Measurements from ENCODE around the gene GRK1.
"Not testable (repeated sequence)": the region's sequence is repeated elsewhere in the genome, so short reads cannot be mapped to it uniquely, and the experiment has no call there.

GRK1 gene

GRCh38 chr13:113666951-113667701 lies at the start of gene GRK1:
TSS of gene GRK1 (plus strand) at chr13:113667219. CDS start at chr13:113667387, 168 bp downstream.
- DNase-seq (ENCODE audit: low read depth in 2 of 2): no peak

GRCh38 chr13:113617961-113618360 lies 49.1 kb upstream of the GRK1 start:
- DNase-seq (ENCODE audit: low read depth in 2 of 2): no peak

- DNase-seq (ENCODE audit: low read depth in 2 of 2): no peak
These were observed 48.6 kb upstream of the GRK1 start for GRCh38 chr13:113618455-113618854.

DNA sequence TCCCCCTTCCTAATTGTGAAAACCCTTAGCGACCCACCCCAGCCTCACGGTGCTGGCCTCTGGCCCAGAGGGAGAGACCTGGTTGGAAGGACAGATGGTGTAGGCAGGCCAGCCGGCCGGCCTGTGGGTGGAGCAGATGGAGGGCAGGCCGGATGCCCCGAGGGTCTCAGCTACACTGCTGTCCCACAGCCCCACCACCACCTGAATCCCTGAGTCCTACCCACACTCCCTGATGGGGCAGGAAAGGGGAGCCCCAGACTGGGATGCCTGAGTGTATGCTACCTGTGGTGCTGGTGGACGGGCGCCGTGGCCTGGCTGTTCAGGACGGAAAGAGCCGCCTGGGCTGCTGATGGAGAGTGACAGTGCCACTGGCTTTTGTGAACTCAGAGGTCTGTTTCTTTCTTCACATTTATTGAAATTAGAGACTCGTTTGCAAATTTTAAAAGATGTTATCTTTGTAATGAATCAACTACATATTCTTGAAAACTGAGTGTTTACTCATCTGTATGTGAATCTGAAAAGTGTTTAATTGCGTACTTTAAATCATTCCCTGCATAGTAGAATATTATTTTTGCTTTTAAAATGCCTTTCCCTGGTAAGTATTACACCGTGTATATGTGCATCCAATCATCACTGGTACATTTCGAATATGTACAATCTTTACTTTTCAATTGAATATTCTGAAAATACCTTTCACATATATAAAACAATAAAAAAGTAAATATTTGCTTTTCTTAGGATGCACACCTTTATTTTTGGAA lies 46.8 kb upstream of the GRK1 start:
- no peak for DNase-seq (ENCODE audit: low read depth in 2 of 2)

DNA sequence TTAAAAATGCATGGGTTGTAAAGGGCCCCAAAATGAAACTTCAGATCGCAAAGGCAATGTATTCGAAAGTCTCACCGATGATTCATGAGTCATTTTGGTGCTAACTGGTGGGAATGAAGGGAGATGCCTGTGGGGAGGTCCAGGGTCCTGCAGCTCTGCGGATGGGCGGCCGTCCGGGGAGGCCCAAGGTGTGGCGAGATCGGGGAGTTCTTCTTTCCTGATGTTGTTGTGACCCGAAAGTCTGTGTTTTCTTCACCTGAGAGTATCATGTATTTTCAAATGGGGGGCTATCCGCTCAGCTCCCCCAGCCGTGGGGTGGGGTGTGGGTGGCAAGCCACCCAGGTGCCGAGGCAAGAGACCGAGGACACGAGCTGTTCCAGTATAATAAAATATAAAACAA lies 46.0 kb upstream of the GRK1 start:
- no peak for DNase-seq (ENCODE audit: low read depth in 2 of 2)

DNA sequence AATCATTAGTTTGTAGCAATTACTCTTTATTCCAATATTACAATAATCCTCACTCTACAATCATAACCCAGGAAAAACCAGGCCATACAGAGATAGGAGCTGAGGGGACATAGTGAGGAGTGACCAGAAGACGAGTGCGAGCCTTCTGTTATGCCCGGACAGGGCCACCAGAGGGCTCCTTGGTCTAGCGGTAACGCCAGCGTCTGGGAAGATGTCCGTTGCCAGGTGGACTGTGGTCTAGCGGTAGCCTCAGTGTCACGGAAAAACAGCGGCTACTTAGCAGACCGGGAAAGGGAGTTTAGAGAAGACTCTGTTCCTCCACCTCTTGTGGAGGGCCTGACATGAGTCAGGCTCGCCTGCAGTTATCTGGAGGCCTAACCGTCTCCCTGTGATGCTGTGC lies 45.5 kb upstream of the GRK1 start:
- not testable (repeated sequence) for DNase-seq (ENCODE audit: low read depth in 2 of 2)

GRCh38 chr13:113621986-113622550 lies 45.0 kb upstream of the GRK1 start:
- not testable (repeated sequence) for DNase-seq (ENCODE audit: low read depth in 2 of 2)

- no peak for DNase-seq (ENCODE audit: low read depth in 2 of 2)
These were observed 44.1 kb upstream of the GRK1 start for GRCh38 chr13:113622791-113623490.

GRCh38 chr13:113623491-113624234 lies 43.4 kb upstream of the GRK1 start:
- DNase-seq (ENCODE audit: low read depth in 2 of 2): no peak

- DNase-seq (ENCODE audit: low read depth in 2 of 2): no peak
These were observed 42.8 kb upstream of the GRK1 start for GRCh38 chr13:113624235-113624587.

DNA sequence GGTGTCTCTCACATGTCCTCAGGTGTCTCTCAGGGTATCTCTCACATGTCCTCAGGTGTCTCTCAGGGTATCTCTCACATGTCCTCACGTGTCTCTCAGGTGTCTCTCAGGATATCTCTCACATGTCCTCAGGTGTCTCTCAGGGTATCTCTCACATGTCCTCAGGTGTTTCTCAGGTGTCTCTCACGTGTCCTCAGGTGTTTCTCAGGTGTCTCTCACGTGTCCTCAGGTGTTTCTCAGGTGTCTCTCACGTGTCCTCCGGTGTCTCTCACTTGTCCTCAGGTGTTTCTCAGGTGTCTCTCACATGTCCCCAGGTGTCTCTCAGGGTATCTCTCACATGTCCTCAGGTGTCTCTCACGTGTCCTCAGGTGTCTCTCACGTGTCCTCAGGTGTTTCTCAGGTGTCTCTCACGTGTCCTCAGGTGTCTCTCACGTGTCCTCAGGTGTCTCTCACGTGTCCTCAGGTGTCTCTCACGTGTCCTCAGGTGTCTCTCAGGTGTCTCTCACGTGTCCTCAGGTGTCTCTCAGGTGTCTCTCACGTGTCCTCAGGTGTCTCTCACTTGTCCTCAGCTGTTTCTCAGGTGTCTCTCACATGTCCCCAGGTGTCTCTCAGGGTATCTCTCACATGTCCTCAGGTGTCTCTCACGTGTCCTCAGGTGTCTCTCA lies 42.2 kb upstream of the GRK1 start:
- not testable (repeated sequence) for DNase-seq (ENCODE audit: low read depth in 2 of 2)

GRCh38 chr13:113625965-113626721 lies 40.9 kb upstream of the GRK1 start:
- DNase-seq (ENCODE audit: low read depth in 2 of 2): no peak

GRCh38 chr13:113627136-113627535 lies 39.9 kb upstream of the GRK1 start:
- DNase-seq (ENCODE audit: low read depth in 2 of 2): no peak

DNA sequence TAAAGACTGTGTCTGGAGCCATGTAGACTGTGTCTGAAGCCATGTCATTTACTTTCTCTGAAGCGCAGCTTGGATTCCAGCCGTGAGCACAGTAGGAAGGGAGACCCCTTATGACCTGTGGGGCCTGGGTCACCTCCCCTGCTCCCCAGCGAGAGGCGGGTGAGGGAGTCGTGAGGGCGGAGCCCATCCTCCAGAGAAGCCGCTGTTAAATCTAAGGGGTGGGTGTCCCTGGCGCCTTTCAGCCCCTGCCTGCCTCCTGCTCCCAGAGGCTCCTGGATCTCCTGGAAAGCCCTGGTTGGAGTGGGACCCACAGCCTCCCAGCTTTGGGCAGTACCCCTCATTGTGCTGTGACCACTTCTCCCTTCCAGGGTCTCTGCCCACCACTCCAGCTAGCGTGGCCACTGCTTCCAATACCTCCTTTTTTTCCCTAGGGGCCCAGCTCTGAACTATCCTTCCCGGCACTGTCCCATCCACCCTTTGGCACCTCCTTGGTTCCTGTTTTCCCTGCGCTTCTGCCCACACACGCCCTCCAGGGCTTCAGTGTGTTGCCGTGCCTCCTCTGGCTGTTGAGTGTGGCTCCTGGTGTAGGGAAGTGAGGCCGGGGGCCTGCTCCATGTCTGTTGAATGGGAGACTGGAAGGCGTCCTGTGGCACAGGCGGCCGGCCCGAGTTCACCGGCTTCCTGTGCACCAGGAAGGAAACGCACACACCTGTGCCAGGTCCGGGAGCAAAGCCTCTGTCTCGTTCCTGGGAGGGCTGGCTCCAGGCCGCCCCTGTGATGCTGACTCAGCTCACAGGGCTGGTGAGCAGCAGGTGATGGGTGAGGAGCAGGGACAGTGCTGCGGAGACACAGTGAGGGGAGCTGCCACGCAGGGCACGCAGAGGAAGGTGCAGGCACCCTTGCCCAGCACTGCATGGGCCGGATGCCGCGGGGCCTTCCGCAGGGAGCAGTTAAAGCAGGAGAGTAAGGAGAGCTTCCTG lies 38.4 kb upstream of the GRK1 start:
- DNase-seq (ENCODE audit: low read depth in 2 of 2): no peak

DNA sequence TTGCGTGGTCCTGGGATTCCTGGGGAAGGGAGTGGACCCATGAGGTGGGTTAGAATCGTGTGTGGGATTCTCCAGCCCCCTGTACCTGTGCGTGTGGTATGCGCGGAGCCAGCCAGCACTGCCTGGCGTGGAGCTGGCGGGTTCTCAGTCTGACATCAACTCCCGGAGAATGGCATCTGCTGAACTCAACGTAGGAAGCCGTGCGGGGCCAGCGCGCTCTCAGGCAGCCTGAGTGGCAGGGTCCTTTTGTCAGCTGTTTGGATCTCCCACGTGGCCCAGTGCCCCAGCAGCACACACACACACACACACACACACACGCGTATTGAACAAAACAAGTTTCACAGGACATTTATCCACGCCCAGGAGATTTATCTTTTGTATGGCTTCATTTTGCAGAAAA lies 37.2 kb upstream of the GRK1 start:
- no peak for DNase-seq (ENCODE audit: low read depth in 2 of 2)

DNA sequence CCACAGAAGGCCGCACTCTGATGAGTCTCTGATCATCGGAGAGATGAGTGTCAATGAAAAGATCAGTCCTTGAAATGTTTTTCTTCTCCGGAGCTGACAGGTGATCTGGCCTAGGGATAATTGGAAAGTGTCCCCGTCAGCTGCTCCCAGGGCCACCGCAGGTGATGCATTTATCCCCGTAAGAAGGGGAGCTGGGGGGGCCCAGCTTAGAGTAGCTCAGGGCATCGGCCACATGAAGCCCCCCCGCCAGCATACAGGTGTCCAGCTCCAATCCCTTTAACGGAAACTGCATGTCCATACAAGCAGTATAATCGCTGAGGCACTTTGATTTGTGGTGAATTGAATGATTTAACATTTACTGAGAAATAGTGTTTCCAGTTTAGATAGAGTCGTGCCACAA lies 36.7 kb upstream of the GRK1 start:
- DNase-seq (ENCODE audit: low read depth in 2 of 2): no peak

- no peak for DNase-seq (ENCODE audit: low read depth in 2 of 2)
These were observed 36.2 kb upstream of the GRK1 start for GRCh38 chr13:113630804-113631203.

DNA sequence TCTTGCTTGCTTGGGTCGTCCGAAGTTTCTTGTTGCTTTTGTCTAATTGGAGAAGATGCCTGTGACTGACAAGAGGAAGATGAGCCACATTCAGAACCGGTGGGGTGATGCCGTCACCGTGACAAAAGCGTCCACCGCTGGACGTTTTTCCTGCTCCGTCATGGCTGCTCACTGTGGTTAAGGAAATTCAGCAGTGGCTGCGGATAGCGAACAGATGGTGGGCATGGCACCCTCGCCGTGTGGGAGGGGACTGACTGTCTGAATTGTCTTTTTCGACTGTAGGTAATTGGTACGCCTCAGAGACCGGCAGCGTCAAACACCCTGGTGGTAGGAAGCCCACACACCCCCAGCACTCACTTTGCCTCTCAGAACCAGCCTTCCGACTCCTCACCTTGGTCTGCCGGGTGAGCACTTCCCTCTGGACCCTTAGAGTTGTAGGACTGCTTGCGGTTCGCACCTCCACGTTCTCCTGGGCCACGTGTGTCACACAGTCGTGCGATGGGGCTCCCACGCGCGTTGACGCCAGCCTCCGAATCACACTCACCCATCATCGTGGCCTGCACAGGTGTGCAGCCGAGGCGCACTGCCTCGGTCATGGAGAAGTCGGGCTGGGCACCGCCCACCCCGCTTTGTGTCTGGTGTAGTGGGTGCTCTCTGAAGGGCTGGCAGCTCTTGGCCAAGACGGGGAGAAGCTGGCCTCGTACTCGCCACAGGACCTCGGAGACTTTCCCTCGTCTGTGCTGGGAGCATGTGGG lies 35.5 kb upstream of the GRK1 start:
- DNase-seq (ENCODE audit: low read depth in 2 of 2): no peak

Measured in stimulated activated CD4-positive, alpha-beta T cell treated with anti-CD3 and anti-CD28 coated beads, Interleukin-1b, Interleukin-23, amount 100 ng/mL, for 1 hour (primary cell).